BE2C (cell line): ENCODE measurements around the gene KIF17.

Source experiments
- DNase-seq: peaks from one replicate; pipeline ENCODE4 v3.0.0-alpha.2; 2020
- H3K27me3 ChIP-seq: fragments of 250-450 bp; sonication (Bioruptor Pico); 2 replicates; pipeline ENCODE4 v1.5.1; 2020; ENCODE audit warnings: mild to moderate bottlenecking
- H3K36me3 ChIP-seq: fragments of 250-450 bp; sonication (Bioruptor Pico); 2 replicates; pipeline ENCODE4 v1.5.1; 2020; ENCODE audit warnings: mild to moderate bottlenecking
- H3K4me1 ChIP-seq: fragments of 250-450 bp; sonication (Bioruptor Pico); 2 replicates; pipeline ENCODE4 v1.5.1; 2020
- H3K4me3 ChIP-seq: 2 replicates; pipeline ENCODE4 v1.5.1; 2011; ENCODE audit warnings: low read depth, low read length
- H3K9me3 ChIP-seq: fragments of 250-450 bp; sonication (Bioruptor Pico); 2 replicates; pipeline ENCODE4 v1.5.1; 2020
- TF ChIP-seq, protein P1 (sequence below): IDR thresholded peaks from 2 replicates; pipeline ENCODE4 v1.5.1; 2012; ENCODE audit warnings: mild to moderate bottlenecking, low read depth, low read length

Gene KIF17

DNA sequence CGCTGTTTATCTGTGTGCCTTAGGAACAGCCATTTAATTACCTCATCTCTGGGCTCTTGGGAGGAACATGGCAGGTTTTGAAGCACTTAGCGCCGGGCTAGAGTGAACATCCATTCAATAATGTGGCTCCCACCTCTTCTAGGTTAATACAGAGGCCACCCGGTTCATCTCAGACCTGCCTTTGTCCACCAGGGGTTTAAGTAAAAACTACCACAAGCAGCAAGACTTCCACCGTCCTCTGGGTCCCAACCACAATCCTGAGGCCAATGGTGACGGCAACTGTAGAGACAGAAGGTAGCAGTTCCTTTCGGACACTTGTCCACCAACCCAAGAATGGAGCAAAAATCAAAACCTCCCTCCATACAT is 55.7 kb downstream of the KIF17 start:
- TF ChIP-seq, protein P1, sequence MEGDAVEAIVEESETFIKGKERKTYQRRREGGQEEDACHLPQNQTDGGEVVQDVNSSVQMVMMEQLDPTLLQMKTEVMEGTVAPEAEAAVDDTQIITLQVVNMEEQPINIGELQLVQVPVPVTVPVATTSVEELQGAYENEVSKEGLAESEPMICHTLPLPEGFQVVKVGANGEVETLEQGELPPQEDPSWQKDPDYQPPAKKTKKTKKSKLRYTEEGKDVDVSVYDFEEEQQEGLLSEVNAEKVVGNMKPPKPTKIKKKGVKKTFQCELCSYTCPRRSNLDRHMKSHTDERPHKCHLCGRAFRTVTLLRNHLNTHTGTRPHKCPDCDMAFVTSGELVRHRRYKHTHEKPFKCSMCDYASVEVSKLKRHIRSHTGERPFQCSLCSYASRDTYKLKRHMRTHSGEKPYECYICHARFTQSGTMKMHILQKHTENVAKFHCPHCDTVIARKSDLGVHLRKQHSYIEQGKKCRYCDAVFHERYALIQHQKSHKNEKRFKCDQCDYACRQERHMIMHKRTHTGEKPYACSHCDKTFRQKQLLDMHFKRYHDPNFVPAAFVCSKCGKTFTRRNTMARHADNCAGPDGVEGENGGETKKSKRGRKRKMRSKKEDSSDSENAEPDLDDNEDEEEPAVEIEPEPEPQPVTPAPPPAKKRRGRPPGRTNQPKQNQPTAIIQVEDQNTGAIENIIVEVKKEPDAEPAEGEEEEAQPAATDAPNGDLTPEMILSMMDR: no peak
- peak overlapping the region; percentile 84 for H3K4me3 ChIP-seq
- H3K4me1 ChIP-seq: no peaks in the 10 kb centered on the region; the same call in 1 of the 2 replicates
- no peaks in the 10 kb centered on the region for H3K27me3 ChIP-seq
- DNase-seq: no peak
- no peaks in the 10 kb centered on the region for H3K9me3 ChIP-seq
- H3K36me3 ChIP-seq: no peaks in the 10 kb centered on the region

- peak within 1 kb of the TSS; percentile 84 for H3K4me3 ChIP-seq
- peak; percentile 93 for DNase-seq
- H3K4me1 ChIP-seq: no peaks in the 10 kb centered on the region
- H3K36me3 ChIP-seq: no peaks in the 10 kb centered on the region; the same call in 1 of the 2 replicates
- TF ChIP-seq, protein P1: peak; percentile 35
- H3K9me3 ChIP-seq: no peaks in the 10 kb centered on the region
- H3K27me3 ChIP-seq: no peaks in the 10 kb centered on the region
Observed at GRCh38 chr1:20661207-20662109, 56.3 kb downstream of the KIF17 start, which contains the start of gene DDOST. DDOST (minus strand) TSS chr1:20661369; CDS start chr1:20661350, 19 bp downstream.

- Histone ChIP-seq H3K9me3 (no peaks in the 10 kb centered on the region), H3K36me3 (peaks cover 2% of the 10 kb centered on the region; the same call in 1 of the 2 replicates), H3K27me3 (no peaks in the 10 kb centered on the region), H3K4me1 (no peaks in the 10 kb centered on the region), H3K4me3 (peak overlapping the region; percentile 84)
- DNase-seq: no peak
- TF ChIP-seq, protein P1: no peak
Observed at GRCh38 chr1:20660847-20661206, 57.0 kb downstream of the KIF17 start.

GRCh38 chr1:20660363-20660762 is 57.4 kb downstream of the KIF17 start:
- H3K36me3 ChIP-seq: peaks cover 2% of the 10 kb centered on the region; the same call in 1 of the 2 replicates
- no peaks in the 10 kb centered on the region for H3K27me3 ChIP-seq
- DNase-seq: no peak
- H3K4me1 ChIP-seq: no peaks in the 10 kb centered on the region
- H3K4me3 ChIP-seq: peak overlapping the region; percentile 84
- TF ChIP-seq, protein P1: no peak
- H3K9me3 ChIP-seq: no peaks in the 10 kb centered on the region

GRCh38 chr1:20658166-20658915 is 59.5 kb downstream of the KIF17 start:
- H3K4me3 ChIP-seq: no peak overlapping the region
- H3K27me3 ChIP-seq: no peaks in the 10 kb centered on the region
- H3K36me3 ChIP-seq: peaks cover 3% of the 10 kb centered on the region; the same call in 1 of the 2 replicates
- DNase-seq: no peak
- H3K9me3 ChIP-seq: no peaks in the 10 kb centered on the region
- TF ChIP-seq, protein P1: no peak
- no peaks in the 10 kb centered on the region for H3K4me1 ChIP-seq
